H1 (cell line): Measurements from ENCODE around the gene RAPGEF1. TPM values are rescaled to one million over a fixed set of nuclear protein-coding genes. Genes with fewer than 3 reads are reported as not detected.

Source experiments
- CTCF ChIA-PET: fragments of 300-600 bp; sonication (Branson Sonifier 250); formaldehyde crosslinking; loops from one replicate; lab custom pipeline; 2021; ENCODE audit not compliant: partially characterized antibody; lab: Charles Lee
- POLR2A ChIA-PET: fragments of 300-600 bp; sonication (Branson Sonifier 250); formaldehyde crosslinking; loops from one replicate; lab custom pipeline; 2021; ENCODE audit warnings: inconsistent platforms; ENCODE audit not compliant: partially characterized antibody; lab: Charles Lee
- DNase-seq, 2 experiments: peaks; one replicate each; pipeline versions ENCODE4 v3.0.0 to v3.0.0-alpha.2; 2010 to 2022; ENCODE audit warnings: low spot score in 2 of 2, low read depth in 1 of 2, mixed read lengths in 1 of 2
- FAIRE-seq: peaks from 2 replicates; lab custom pipeline; 2011; peaks lifted over from hg19 to GRCh38; lab: Jason Lieb, UNC
- H2AFZ ChIP-seq: 2 replicates; pipeline ENCODE4 v1.8.1; 2012; ENCODE audit warnings: low read length, inconsistent platforms
- H2AK5ac ChIP-seq: 2 replicates; pipeline ENCODE4 v1.6.1; 2013; ENCODE audit warnings: low read depth, low read length
- H2BK120ac ChIP-seq: replicated peaks from 2 replicates; pipeline ENCODE3; 2013; ENCODE audit warnings: low read depth, low read length, inconsistent platforms
- H2BK12ac ChIP-seq: 2 replicates; pipeline ENCODE4 v1.6.1; 2013; ENCODE audit warnings: low read depth, low read length
- H2BK15ac ChIP-seq: 2 replicates; pipeline ENCODE4 v1.6.1; 2013; ENCODE audit warnings: low read length
- H2BK20ac ChIP-seq: 2 replicates; pipeline ENCODE4 v1.6.1; 2013; ENCODE audit warnings: low read length
- H2BK5ac ChIP-seq: 2 replicates; pipeline ENCODE4 v1.6.1; 2013; ENCODE audit warnings: low read depth, low read length
- H3K14ac ChIP-seq: 2 replicates; pipeline ENCODE4 v1.6.1; 2013; ENCODE audit warnings: inconsistent platforms; ENCODE audit not compliant: insufficient read length
- H3K18ac ChIP-seq: 2 replicates; pipeline ENCODE4 v1.6.1; 2013; ENCODE audit warnings: low read length; ENCODE audit errors: extremely low read depth
- H3K23ac ChIP-seq: 2 replicates; pipeline ENCODE4 v1.6.1; 2013; ENCODE audit warnings: inconsistent platforms; ENCODE audit not compliant: insufficient read length
- H3K23me2 ChIP-seq: 2 replicates; pipeline ENCODE4 v1.6.1; 2013; ENCODE audit warnings: low read depth, low read length
- H3K27ac ChIP-seq: 2 replicates; pipeline ENCODE4 v1.6.1; 2011; ENCODE audit warnings: low read depth, low read length, inconsistent platforms
- H3K27me3 ChIP-seq, 4 experiments: replicated peaks in 1 of 4; 1 replicate in 1 of 4; 2 replicates in 3 of 4; pipeline versions ENCODE4 v1.6.1 to v1.8.1; 2011 to 2013; ENCODE audit warnings: low read length in 3 of 4, mild to moderate bottlenecking in 3 of 4, inconsistent platforms in 2 of 4, mixed read lengths in 2 of 4, moderate library complexity in 1 of 4; ENCODE audit not compliant: control insufficient read depth in 3 of 4, insufficient read depth in 3 of 4; ENCODE audit errors: extremely low read depth in 1 of 4
- H3K36me3 ChIP-seq, 4 experiments: 2 replicates each; pipeline versions ENCODE4 v1.6.1 to v1.8.1; 2011 to 2013; ENCODE audit warnings: mild to moderate bottlenecking in 4 of 4, low read length in 3 of 4, moderate library complexity in 2 of 4, control low read depth in 1 of 4, inconsistent platforms in 1 of 4; ENCODE audit not compliant: insufficient read depth in 4 of 4, control insufficient read depth in 2 of 4
- H3K4ac ChIP-seq: replicated peaks from 2 replicates; pipeline ENCODE3; 2013; ENCODE audit warnings: low read length, low read depth, mixed read lengths, inconsistent platforms; ENCODE audit not compliant: insufficient read length
- H3K4me1 ChIP-seq, 4 experiments: replicated peaks in 1 of 4; 1 replicate in 1 of 4; 2 replicates in 3 of 4; pipeline versions ENCODE4 v1.6.1 to v1.8.1; 2011 to 2013; ENCODE audit warnings: low read length in 3 of 4, inconsistent platforms in 2 of 4, mixed read lengths in 1 of 4; ENCODE audit not compliant: insufficient read depth in 4 of 4, control insufficient read depth in 3 of 4
- H3K4me2 ChIP-seq, 2 experiments: 2 replicates each; pipeline versions ENCODE4 v1.6.1 to v1.8.1; 2011 to 2013; ENCODE audit warnings: low read depth in 2 of 2, low read length in 2 of 2, control low read depth in 1 of 2, inconsistent platforms in 1 of 2, mild to moderate bottlenecking in 1 of 2; ENCODE audit not compliant: insufficient read depth in 1 of 2
- H3K4me3 ChIP-seq, 4 experiments: fragments of 200-600, 300-600 bp in 1 of 4; sonication (generic), shearing (Covaris generic), sonication (Bioruptor Twin) in 1 of 4; 2 replicates each; pipeline versions ENCODE4 v1.5.1 to v1.8.1; 2011 to 2016; ENCODE audit warnings: low read length in 4 of 4, low read depth in 3 of 4, control low read depth in 2 of 4, inconsistent platforms in 2 of 4, mild to moderate bottlenecking in 2 of 4, mixed read lengths in 1 of 4, moderate library complexity in 1 of 4; ENCODE audit not compliant: insufficient read depth in 2 of 4; ENCODE audit errors: extremely low read depth in 1 of 4
- H3K56ac ChIP-seq: replicated peaks from 2 replicates; pipeline ENCODE3; 2013; ENCODE audit warnings: low read depth, mild to moderate bottlenecking, mixed read lengths, low read length, inconsistent platforms; ENCODE audit not compliant: insufficient read length
- H3K79me1 ChIP-seq: 2 replicates; pipeline ENCODE4 v1.6.1; 2013; ENCODE audit warnings: low read depth, low read length, control low read depth
- H3K79me2 ChIP-seq, 2 experiments: 2 replicates each; pipeline versions ENCODE4 v1.6.1 to v1.8.1; 2012 to 2013; ENCODE audit warnings: low read length in 2 of 2, mild to moderate bottlenecking in 2 of 2, inconsistent platforms in 1 of 2; ENCODE audit not compliant: insufficient read depth in 2 of 2, control insufficient read depth in 1 of 2
- H3K9ac ChIP-seq, 4 experiments: replicated peaks in 1 of 4; 1 replicate in 1 of 4; 2 replicates in 3 of 4; pipeline versions ENCODE4 v1.6.1 to v1.8.1; 2011 to 2013; ENCODE audit warnings: low read depth in 3 of 4, low read length in 3 of 4, control low read depth in 2 of 4, mild to moderate bottlenecking in 2 of 4, moderate library complexity in 2 of 4, inconsistent platforms in 1 of 4; ENCODE audit errors: extremely low read depth in 1 of 4
- H3K9me3 ChIP-seq, 2 experiments: 2 replicates each; pipeline versions ENCODE4 v1.6.1 to v1.8.1; 2012 to 2013; ENCODE audit warnings: mild to moderate bottlenecking in 2 of 2, moderate library complexity in 2 of 2, control low read depth in 1 of 2, inconsistent platforms in 1 of 2, low read depth in 1 of 2, low read length in 1 of 2, mixed read lengths in 1 of 2; ENCODE audit not compliant: insufficient read depth in 2 of 2
- H4K20me1 ChIP-seq, 2 experiments: replicated peaks in 1 of 2; 2 replicates each; pipeline versions ENCODE3 to v1.8.1; 2011 to 2013; ENCODE audit warnings: inconsistent platforms in 2 of 2, low read length in 2 of 2, mild to moderate bottlenecking in 1 of 2; ENCODE audit not compliant: insufficient read depth in 2 of 2, control insufficient read depth in 1 of 2
- H4K5ac ChIP-seq: 2 replicates; pipeline ENCODE4 v1.6.1; 2013; ENCODE audit warnings: low read length, low read depth, mixed read lengths, inconsistent platforms; ENCODE audit not compliant: insufficient read length
- H4K8ac ChIP-seq: 2 replicates; pipeline ENCODE4 v1.8.0; 2013; ENCODE audit warnings: mild to moderate bottlenecking, moderate library complexity, low read length, inconsistent platforms; ENCODE audit not compliant: insufficient read depth; ENCODE audit errors: extremely low read depth
- H4K91ac ChIP-seq: replicated peaks from 2 replicates; pipeline ENCODE3; 2013; ENCODE audit warnings: low read length, mixed read lengths, inconsistent platforms; ENCODE audit not compliant: insufficient read length
- BACH1 ChIP-seq: IDR thresholded peaks from 2 replicates; pipeline ENCODE4 v1.6.1; 2012; ENCODE audit warnings: low read length, improper control_type of control experiment
- CBX5 ChIP-seq: fragments of 300-800, 300-1000 bp; sonication (generic); IDR thresholded peaks from 2 replicates; pipeline ENCODE4 v1.7.1; 2016; ENCODE audit warnings: antibody characterized with exemption, low read length, low read depth
- GTF2F1 ChIP-seq: IDR thresholded peaks from 2 replicates; pipeline ENCODE4 v1.6.1; 2012; ENCODE audit warnings: low read depth, low read length, improper control_type of control experiment, borderline replicate concordance
- NRF1 ChIP-seq: IDR thresholded peaks from 2 replicates; pipeline ENCODE4 v1.6.1; 2011; ENCODE audit warnings: mild to moderate bottlenecking, low read depth, low read length, improper control_type of control experiment
- POLR2A ChIP-seq, 2 experiments: IDR thresholded peaks; 1 replicate in 1 of 2; 2 replicates in 1 of 2; pipeline ENCODE4 v1.6.1; 2011; ENCODE audit warnings: low read depth in 2 of 2, low read length in 2 of 2, mild to moderate bottlenecking in 2 of 2; ENCODE audit errors: control extremely low read depth in 1 of 2
- POU5F1 ChIP-seq: IDR thresholded peaks from 2 replicates; pipeline ENCODE4 v1.6.1; 2011; ENCODE audit warnings: low read depth, mild to moderate bottlenecking, low read length, moderate library complexity
- RXRA ChIP-seq: IDR thresholded peaks from 2 replicates; pipeline ENCODE4 v1.6.1; 2011; ENCODE audit warnings: low read depth, mild to moderate bottlenecking, low read length, moderate library complexity; ENCODE audit not compliant: insufficient read depth
- SIRT6 ChIP-seq: IDR thresholded peaks from one replicate; pipeline ENCODE4 v1.7.1; 2012; ENCODE audit warnings: low read length, inconsistent platforms
- SIX5 ChIP-seq: IDR thresholded peaks from 2 replicates; pipeline ENCODE4 v1.6.1; 2011; ENCODE audit warnings: mild to moderate bottlenecking, low read depth, low read length
- SRF ChIP-seq: IDR thresholded peaks from 2 replicates; pipeline ENCODE4 v1.6.1; 2011; ENCODE audit warnings: mild to moderate bottlenecking, low read depth, low read length, moderate library complexity
- TAF1 ChIP-seq: IDR thresholded peaks from 2 replicates; pipeline ENCODE4 v1.6.1; 2011; ENCODE audit warnings: mild to moderate bottlenecking, low read depth, low read length
- TEAD4 ChIP-seq: IDR thresholded peaks from 2 replicates; pipeline ENCODE4 v1.6.1; 2012; ENCODE audit warnings: low read depth, low read length, inconsistent platforms, mixed read lengths
- WGBS, 2 experiments: shearing (Covaris generic) in 1 of 2; methylation state at CpG; one replicate each; pipeline versions ENCODE4 v1.1.6 to v1.1.7; 2013 to 2015; ENCODE audit warnings: low lambda C conversion rate in 2 of 2, mixed read lengths in 2 of 2, inconsistent platforms in 1 of 2, low coverage in 1 of 2, missing lambda C conversion rate in 1 of 2; ENCODE audit not compliant: insufficient replicate concordance in 2 of 2, insufficient coverage in 1 of 2, insufficient read length in 1 of 2; ENCODE audit errors: extremely low coverage in 1 of 2, missing lambda C conversion rate in 1 of 2; 5-methylcytosine and 5-hydroxymethylcytosine counted together
- polyA plus RNA-seq, 7 experiments: library from polyadenylated mRNA; depleted of rRNA in 3 of 7; stranded (reverse) in 5 of 7; unstranded in 2 of 7; fragments of >200 nt in 5 of 7; fragments of 200-250 nt in 2 of 7; gene quantifications; 1 replicate in 5 of 7; 2 replicates in 1 of 7; 4 replicates in 1 of 7; pipeline versions ENCODE4 v1.2.1 to v1.2.3, GENCODE V29; 2011 to 2013; ENCODE audit warnings: missing spikeins in 2 of 7, mixed read lengths in 2 of 7
- total RNA-seq: library from RNA; stranded (reverse); fragmentation: NEBNext Ultra II Directional; extraction: Animal tissue kit (Norgen Biotek cat#: 25700); gene quantifications from 2 replicates; pipeline ENCODE4 v1.2.1, GENCODE V29; 2021

The RAPGEF1 gene
- total and polyA plus RNA-seq, 2 of the 8 experiments (the other 6 are each of a cell fraction or from before 2014, with no cell fraction given) = 29.7 to 78.9 TPM

GRCh38 chr9:131690941-131691573 is 48.8 kb downstream of the RAPGEF1 start:
- Histone ChIP-seq H3K27me3 (no peaks in the 10 kb centered on the region), H3K56ac (no peak overlapping the region), H3K4me3 (no peak overlapping the region), H2AK5ac (no peak overlapping the region), H3K79me2 (peaks cover 3 to 75% of the 10 kb centered on the region in 2 experiments; a peak in 3 of 4 replicates), H2BK12ac (no peak overlapping the region), H3K23me2 (no peaks in the 10 kb centered on the region), H2BK120ac (no peak overlapping the region), H4K5ac (no peak overlapping the region), H2BK5ac (no peak overlapping the region), H3K18ac (no peak overlapping the region), H3K9ac (no peak overlapping the region), H3K79me1 (peaks cover 3% of the 10 kb centered on the region), H3K4me1 (peaks cover 11 to 21% (median 21%) of the 10 kb centered on the region in 4 experiments), H4K20me1 (peaks cover 0 to 4% of the 10 kb centered on the region in 2 experiments), H2BK15ac (no peak overlapping the region), H3K4ac (no peak overlapping the region), H3K36me3 (no peaks in the 10 kb centered on the region), H3K14ac (no peak overlapping the region), H2AFZ (no peak overlapping the region), H3K9me3 (peaks cover 0 to under 1% of the 10 kb centered on the region in 2 experiments; a peak in 1 of 4 replicates), H3K23ac (no peak overlapping the region), H4K8ac (no peak overlapping the region), H3K4me2 (no peak overlapping the region), H4K91ac (no peak overlapping the region)
- DNase-seq (no peak), FAIRE-seq (no peak)
- CTCF ChIA-PET = interaction anchor here (1.1 kb wide), 1 partner anchor 18 kb away, joined by 3 read pairs; no protein-coding TSS in a partner anchor
- POLR2A ChIA-PET = no interaction called here
- 87% methylated on average over 3 of the region's 3 CpGs; no CpG with 5 or more reads in 1 of the 2 experiments for WGBS, 2 experiments
- TF ChIP-seq CBX5 = no peak
- no peak for TF ChIP-seq NRF1
- no peak for TF ChIP-seq SIRT6
- no peak for TF ChIP-seq TEAD4
- TF ChIP-seq SRF = no peak
- TF ChIP-seq POU5F1 = no peak
- no peak for TF ChIP-seq POLR2A (IDR thresholded peaks at IDR 0.05; ENCODE audit: control extremely low read depth in 1 of 2, low read depth in 2 of 2, low read length in 2 of 2)
- no peak for TF ChIP-seq TAF1
- TF ChIP-seq GTF2F1 = no peak
- no peak for TF ChIP-seq BACH1
- TF ChIP-seq SIX5 = no peak
- TF ChIP-seq RXRA = no peak
- TF ChIP-seq, all 59 proteins: peak for 0
- Histone ChIP-seq H3K27ac (no peak overlapping the region), H2BK20ac (no peak overlapping the region)
